HG02798 (cell line): ENCODE measurements around the gene SFXN2.
"Not testable (repeated sequence)": the region's sequence is repeated elsewhere in the genome, so short reads cannot be mapped to it uniquely, and the experiment has no call there.

Experiments
- ATAC-seq: cut with Tn5 transposase; IDR thresholded peaks from one replicate; pipeline ENCODE4 v1.9.1; 2021; ENCODE audit warnings: mild to moderate bottlenecking; ENCODE audit not compliant: unreplicated experiment, poor library complexity

Gene SFXN2

DNA sequence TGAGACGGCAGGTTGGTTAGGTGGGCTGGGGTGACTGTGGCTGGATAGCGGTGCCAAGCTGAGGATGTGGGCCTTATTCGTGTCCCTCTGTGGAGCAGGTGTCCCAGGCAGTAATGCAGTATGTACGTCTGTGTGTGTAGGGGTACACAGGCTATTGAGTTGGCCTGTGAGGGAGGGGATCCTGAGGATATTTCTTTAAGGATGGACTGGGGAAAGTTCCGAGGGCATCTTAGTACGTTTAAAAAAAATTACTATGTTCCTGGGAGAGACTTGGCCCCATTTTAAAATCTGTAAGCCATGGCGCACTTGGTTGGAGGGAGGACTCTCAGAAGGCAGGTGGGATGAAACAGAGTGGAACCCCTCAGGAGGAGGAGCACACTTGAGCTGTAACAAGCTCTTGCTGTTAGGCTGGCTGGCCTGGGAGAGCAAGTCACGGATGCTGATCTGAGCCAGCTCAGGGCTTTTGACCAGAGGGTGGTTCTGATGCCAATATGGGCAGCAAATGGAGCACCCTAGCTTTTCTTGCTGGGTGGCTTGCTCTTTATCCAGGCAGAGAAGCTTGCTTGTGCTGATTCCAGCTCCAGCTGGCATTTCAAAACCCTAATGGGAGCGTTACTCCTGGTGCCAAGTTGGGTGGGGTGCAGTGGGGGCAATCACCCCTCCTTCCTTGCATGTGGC, 30.1 kb downstream of the SFXN2 start:
- ATAC-seq, result no peak

DNA sequence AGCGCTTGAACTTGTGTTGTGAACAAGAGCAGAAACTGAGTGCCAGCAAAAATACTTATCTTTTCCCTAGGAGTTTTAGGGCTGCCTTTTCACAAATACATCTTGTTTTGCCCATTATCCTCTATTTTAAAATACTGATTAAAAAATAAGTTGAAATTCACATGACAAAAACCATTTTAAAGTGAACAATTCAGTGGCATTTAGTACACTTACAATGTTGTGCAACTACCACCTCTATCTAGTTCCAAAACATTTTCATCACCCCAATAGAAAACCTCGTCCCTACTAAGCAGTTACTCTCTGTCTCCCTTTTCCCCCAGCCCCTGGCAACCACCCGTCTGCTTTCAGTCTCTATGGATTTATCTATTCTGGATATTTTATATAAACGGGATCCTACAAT, 30.7 kb downstream of the SFXN2 start:
- no peak for ATAC-seq

DNA sequence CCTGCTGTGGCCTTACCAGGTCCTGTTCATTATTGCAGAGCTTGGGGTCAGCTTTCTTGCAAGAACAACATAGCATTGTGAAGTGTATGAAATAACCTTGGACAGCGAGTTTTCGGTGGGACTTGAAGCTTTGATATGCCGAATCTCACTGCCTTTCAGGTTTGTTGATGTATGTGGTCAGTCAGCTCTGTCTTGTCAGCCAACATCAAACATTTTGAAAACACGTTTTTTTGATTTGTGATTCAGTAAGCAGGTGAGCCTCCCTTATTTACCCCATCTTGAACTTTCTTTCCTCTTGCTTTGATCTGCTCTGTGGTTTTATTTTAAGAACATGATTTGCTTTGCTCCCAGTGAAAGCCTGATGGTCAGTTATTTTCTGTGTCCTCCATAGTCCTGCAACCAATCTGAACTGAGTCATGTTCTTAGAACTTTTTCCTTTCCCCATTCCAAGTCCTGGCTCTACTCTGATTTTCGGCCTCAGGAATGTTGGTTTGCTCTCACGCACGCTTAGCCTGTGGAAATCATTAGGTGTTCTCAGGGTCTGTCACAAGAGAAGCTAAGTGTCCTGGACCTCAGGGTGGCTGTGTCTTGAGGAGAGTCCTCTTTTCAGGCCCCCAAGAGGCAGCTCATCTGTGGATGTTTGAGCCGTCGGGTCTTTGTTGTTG, 38.0 kb downstream of the SFXN2 start:
- no peak for ATAC-seq

DNA sequence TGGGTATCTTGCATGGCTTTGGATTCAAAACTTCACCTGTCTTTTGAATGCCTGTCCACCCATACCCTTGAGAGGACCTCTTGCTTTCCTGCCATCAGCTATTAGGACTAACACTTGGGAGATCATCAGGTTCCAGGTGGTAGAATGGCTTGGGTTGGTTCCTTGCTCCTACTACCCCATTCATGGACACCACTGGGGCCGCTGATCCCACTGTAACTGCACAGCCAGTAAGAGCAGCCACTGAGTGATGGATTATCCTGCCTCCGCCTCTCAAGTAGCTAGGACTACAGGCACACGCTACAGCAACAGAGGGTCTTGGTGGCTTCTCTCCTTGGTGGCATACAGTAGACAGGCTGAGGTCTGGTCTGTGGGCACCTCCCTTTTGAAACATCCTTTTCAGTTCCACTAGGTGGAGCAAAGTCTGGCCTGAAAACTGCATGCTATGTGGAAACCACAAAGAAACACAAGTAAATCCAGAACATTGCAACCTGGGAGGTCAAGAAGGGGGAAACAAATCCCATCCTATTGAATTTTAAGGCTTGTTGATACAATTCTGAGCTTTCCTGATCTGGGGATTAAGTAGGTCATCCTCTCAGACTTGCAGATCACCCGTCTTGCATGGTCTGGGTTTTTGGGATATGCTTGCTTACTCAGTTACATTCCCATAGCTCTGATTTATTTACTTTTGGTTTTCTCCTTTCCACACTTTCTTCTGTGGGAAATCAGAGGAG, 38.7 kb downstream of the SFXN2 start:
- ATAC-seq, result no peak

DNA sequence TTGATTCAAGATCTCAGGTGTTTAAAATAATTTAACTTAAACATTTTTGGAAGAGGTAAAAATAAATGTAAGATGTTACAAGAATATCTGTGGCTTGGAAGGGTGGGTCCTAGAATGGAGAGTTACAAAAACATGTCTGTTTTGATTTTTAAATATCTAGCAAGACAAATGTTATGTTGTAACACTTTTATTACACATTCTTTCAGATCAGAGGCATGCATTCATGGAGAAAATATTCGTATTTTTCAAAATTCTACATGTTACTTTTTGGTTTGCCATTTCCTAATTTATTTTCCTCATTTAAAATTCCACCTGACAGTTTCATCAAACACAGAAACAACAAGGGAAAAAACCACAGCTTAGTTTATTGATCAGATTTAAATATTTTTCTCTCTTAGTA, 39.3 kb downstream of the SFXN2 start:
- no peak for ATAC-seq

DNA sequence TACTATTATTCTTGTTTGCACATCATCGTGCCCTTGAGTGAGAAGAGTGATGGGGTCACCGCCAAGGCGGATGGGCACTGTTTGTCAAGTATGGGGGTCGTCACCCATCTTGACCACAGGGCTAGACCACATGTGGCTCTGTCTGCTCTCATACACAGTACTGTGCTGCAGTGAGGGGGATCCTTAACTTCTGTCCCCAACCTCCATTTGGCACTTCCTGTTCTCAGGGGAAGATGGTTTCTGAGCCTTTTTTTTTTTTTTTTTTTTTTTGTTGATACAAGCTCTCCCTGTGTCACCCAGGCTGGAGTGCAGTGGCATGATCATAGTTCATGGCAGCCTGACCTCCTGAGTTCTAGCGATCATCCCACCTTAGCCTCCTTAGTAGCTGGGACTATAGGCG, 42.9 kb downstream of the SFXN2 start:
- no peak for ATAC-seq

DNA sequence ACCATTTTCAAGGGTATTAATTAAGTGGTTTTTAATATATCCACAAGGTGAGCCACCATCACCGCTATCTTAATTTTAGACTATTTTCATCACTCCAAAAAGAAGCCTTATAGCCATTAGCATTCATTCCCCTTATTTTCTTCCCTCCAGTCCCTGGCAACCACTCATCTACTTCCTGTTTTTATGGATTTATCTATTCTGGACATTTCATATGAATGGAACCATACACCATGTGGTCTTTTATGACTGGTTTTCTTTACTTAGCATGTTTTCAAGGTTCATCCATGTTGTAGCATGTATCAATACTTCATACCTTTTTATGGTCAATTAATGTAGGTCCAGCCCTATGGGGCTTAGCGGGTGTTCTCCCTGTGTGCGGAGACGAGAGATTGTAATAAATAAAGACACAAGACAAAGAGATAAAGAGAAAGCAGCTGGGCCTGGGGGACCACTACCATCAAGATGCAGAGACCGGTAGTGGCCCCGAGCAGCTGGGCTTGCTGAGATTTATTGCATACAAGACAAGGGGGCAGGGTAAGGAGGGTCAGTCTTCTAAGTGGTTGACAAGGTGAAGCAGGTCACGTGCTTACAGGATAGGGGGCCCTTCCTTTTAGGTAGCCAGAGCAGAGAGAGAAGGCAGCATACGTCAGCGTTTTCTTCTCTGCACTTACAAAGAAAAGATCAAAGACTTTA, 44.0 kb downstream of the SFXN2 start:
- ATAC-seq, result no peak

DNA sequence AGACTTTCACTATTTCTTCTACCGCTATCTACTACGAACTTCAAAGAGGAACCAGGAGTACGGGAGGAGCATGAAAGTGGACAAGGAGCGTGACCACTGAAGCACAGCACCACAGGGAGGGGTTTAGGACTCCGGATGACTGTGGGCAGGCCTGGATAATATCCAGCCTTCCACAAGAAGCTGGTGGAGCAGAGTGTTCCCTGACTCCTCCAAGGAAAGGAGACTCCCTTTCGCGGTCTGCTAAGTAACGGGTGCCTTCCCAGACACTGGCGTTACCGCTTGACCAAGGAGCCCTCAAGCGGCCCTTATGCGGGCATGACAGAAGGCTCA, 44.5 kb downstream of the SFXN2 start:
- ATAC-seq, result not testable (repeated sequence)

DNA sequence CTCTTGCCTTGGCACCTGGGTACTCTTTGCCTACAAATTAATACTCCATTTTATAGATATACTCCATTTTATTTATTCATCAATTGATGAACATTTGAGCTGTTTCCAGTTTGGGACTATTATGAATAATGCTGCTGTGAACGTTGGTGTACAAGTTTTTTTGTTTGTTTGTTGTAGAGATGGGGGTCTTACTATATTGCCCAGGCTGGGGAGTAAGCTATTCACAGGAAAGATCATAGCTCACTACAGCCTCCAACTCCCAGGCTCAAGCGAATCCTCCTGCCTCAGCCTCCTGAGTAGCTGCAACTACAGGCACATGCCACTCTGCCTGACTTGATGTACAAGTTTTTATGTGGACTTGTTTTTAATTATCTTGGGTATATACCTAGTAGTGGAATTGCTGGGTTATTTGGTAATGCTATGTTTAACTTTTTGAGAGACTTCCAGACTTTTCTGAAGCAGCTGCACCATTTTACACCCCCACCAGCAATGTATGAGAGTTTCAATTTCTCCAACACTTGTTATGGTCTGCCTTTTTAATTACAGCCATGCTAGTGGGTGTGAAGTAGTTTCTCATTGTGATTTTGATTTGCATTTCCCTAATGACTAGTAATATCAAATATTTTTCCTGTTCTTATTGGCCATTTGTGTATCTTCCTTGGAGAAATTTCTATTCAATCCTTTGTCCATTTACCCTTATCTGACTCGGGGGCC, 45.2 kb downstream of the SFXN2 start:
- no peak for ATAC-seq

DNA sequence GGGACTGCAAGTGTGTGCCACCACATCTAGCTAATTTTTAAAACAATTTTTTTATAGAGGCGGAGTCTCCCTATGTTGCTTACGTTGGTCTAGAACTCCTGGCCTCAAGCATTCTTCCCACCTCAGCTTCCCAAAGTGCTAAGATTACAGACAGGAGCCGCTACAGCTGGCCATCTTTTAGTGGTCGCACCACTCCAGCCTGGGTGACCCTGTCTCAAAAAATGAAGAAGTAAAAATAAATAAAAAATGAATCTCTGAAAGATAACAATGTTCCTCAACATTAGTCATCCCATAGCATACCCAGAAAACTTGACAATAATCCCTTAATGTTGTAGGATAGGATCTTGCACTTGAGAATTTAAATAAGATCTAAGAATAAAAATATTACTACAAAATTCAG, 47.5 kb downstream of the SFXN2 start:
- ATAC-seq, result no peak

DNA sequence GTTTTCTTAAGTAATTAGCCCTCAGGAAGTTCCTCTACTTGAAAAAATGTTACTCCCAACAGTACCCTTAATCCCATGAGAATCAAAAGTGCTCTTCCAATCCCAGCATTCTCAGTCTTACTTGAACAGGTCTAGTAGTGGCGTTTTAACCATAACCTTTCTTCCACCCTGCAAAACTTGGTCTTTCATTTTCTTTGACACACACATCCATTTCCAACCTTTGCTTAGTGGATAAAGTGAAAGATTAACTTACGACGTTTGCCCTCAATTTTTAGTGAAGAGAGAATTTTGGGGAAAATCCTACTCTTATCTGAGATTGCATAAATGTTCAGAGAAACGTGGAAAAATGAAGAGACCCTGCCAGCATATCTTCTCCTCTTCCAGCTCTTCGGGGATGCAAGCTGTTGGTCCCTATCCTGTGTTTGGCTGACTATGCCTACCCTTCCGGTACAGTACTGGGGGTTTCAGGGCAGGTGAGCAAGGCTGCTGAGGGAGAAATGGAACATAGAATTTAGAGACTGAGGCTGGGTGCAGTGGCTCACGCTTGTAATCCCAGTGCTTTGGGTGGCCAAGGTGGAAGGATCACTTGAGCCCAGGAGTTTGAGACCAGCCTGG, 48.1 kb downstream of the SFXN2 start:
- no peak for ATAC-seq

DNA sequence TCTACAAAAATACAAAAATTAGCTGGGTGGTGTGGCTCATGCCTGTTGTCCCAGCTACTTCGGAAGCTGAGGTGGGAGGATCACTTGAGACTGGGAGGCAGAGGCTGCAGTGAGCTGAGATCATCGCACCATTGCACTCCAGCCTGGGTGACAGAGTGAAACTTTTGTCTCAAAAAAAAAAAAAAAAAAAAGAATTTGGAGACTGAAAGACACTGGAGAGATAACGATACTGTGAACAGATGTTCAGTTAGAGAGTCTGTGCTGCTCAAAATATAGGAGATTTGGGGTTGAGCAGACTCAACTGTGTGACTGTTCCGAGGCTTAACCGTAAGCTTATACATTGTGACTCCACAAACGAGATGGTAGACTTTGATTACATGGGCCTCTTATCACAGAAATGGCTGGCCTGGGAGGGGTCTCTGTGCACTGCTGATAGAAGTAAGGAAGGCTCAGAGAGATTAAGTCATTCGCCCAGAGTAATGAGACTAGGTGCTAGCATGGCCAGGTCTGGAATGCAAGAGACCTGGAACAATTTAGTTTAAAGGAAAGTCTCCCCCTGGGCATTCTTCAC, 48.7 kb downstream of the SFXN2 start:
- no peak for ATAC-seq

DNA sequence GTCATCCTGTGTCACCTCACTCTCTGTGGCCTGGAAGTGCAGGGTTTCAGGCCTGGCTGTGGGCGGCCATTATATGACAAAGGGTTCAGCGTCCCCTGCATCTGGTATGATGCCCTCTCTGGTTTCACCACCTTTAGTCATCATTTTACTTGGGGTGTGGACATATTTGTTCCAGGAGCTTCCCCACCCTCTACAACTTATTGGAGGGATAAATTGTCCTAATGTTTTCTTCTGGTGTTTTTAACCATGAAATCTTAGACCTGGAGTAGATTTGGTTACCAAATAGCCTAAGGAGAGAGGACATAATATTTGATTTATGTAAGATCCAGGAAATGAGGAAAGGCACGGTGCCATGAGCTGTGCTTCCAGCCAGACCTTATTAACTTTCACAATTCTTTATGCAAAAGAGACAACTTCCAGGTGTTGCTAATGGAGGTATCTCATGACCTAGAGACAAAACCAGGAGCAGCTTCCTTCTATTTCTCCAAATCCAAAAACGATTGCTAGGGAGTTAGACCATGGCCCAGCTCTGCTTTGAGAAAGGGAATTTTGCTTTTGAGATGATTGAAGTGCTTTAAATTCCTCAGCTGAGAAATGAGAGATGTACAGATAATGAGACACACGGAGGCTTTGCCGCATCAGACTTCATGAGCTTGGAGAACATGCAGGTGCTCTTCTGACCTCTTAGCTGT, 50.2 kb downstream of the SFXN2 start:
- no peak for ATAC-seq

DNA sequence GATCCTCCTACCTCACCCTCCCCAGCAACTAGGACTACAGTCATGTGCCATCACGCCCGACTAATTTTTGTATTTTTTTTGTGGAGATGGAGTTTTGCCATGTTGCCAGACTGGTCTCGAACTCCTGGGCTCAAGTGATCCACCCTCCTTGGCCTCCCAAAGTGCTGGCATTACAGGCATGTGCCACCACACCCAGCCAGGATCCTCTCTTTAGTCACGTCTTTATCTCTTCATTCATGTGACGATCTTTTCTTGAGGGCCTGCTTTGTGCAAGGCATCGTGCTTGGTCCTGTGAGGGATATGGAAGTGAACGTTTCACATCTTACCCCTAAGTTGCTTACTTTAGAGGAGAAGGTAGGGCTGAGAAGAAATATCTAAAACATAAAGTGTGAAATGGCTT, 50.9 kb downstream of the SFXN2 start:
- no peak for ATAC-seq

DNA sequence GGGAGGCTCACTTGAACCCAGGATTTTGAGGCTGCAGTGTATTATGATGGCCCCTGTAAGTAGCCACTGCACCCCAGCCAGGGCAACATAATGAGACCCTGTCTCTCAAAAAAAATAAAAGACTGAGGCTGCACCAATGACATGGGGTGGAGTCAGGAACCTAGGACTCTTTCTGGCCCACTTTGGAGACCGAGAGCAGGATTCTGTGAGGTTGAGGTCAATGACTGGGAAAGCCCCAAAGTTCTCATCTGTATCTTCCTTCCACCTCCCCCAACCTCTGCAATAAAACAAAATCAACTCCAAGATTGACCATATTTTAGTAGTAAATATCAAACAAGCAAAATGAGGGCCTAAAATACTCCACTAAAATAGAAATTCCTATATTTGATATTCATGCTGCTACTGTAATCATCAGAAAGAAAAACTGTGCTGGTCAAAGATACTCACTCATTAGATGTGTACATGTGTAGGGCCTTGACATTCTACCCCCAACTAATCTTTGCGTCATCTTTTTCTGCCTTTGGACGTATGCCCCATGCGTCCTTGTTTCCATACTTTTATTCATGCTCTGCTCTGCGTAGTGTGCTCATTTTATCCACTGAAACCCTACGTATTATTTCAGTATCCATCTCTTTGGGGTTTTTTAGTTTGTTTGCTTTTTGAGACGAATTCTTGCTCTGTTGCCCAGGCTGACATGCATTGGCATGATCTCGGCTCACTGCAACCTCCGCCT, 53.2 kb downstream of the SFXN2 start:
- ATAC-seq, result no peak

DNA sequence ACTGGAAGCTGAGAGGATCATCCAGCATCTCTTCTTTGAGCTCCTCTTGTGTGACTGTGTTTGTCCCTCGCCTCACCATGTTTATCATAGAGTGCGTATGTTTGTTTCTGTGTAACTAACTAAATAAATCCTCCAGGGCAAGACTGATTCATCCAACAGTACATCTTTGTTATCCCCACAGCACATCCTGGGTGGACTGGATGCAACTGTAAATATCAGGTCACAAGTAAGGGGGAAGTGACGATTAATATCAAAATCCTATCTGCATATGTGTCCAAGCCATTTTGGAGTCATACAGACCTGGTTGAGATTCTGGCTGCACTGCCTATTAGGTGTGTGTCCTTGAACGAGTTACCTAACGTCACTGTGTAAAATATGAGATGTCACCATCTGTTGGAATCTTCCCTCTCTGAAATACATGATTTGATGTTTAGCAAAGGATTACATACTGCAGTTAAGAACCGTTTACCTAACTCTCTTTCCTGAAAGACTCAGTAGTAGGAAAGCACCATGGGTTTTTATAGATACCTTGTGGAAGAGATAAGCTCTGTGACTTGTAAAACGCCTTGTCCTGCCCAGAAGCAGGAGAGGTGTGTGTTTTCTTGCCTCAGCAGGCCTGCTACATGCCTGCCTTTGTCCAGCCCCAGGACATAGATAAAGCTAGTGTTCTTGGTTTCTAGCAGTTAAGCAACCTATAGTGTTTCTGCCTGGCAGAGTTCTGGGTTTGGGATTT, 55.1 kb downstream of the SFXN2 start:
- ATAC-seq, result no peak

DNA sequence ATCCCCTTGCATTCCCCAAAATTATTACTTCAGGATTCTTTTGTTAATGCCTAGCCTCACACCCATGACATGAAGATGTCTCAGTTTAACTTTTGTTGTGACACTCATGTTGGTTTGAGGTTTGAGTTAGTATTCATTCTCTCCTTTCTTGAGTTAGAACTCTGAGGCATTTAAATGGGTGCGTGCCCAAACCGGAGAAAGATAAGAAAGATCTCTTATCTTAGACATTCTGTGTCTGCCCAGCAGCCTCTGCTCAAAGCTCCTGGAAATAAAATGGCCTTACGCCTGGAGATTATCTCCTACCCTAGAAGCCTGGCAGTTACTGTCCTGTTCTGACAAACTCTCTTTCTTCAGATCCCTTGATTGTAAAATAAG, 55.7 kb downstream of the SFXN2 start:
- no peak for ATAC-seq

DNA sequence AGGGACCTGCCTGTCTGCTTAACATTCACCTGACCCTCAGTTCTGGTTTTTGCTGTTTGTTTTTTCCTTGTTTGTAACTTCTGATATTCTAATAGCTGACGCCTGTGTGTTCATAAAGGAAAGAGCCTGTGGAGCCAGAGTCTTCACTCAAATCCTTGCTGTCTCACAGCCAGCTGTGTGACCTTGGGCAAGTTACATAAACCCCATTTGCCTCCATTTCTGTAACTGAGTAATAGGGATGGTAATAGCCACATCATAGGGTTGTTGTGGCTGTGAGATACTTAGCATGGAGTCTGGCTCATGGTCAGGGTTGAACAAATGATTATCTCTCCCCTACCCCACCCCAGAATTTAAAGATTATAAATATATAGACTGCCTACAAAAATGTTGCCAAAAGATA, 56.4 kb downstream of the SFXN2 start:
- no peak for ATAC-seq
